Measurements from ENCODE around the gene LRIG2.

DNA sequence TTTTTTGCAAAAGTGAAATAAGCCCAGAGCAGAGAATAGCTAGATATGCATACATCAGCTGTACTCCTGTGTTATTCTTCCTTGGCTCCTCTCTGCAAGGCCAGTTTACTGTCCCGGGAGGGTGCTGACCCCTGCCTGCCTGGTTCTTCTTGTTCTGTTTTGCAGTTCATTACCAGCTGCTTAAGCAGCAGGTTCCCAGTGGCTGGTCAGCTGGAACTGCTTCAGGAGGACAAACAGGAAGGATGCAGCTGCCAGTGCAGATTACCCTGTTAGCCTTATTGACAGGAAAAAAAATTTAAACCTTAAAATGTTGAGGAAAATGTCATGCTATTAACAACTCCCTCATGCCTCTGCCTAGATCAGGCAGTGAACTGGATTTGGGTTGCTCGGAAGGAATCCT is 16.0 kb upstream of the LRIG2 start:
- TF ChIP-seq ZNF24 (tag by site-specific recombination; IDR thresholded peaks at IDR 0.05) (no peak), KLF9 (tag by site-specific recombination; IDR thresholded peaks at IDR 0.05; ENCODE audit: low read depth) (no peak), ZNF792 (tag by site-specific recombination; IDR thresholded peaks at IDR 0.05) (no peak), ZNF184 (tag by site-specific recombination; IDR thresholded peaks at IDR 0.05) (no peak), ZNF549 (tag by site-specific recombination; IDR thresholded peaks at IDR 0.05) (no peak), ZNF571 (tag by site-specific recombination; IDR thresholded peaks at IDR 0.05) (no peak)
- TF ChIP-seq, protein P1, sequence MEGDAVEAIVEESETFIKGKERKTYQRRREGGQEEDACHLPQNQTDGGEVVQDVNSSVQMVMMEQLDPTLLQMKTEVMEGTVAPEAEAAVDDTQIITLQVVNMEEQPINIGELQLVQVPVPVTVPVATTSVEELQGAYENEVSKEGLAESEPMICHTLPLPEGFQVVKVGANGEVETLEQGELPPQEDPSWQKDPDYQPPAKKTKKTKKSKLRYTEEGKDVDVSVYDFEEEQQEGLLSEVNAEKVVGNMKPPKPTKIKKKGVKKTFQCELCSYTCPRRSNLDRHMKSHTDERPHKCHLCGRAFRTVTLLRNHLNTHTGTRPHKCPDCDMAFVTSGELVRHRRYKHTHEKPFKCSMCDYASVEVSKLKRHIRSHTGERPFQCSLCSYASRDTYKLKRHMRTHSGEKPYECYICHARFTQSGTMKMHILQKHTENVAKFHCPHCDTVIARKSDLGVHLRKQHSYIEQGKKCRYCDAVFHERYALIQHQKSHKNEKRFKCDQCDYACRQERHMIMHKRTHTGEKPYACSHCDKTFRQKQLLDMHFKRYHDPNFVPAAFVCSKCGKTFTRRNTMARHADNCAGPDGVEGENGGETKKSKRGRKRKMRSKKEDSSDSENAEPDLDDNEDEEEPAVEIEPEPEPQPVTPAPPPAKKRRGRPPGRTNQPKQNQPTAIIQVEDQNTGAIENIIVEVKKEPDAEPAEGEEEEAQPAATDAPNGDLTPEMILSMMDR (tag by site-specific recombination; IDR thresholded peaks at IDR 0.05), result no peak
- TF ChIP-seq, protein P2, sequence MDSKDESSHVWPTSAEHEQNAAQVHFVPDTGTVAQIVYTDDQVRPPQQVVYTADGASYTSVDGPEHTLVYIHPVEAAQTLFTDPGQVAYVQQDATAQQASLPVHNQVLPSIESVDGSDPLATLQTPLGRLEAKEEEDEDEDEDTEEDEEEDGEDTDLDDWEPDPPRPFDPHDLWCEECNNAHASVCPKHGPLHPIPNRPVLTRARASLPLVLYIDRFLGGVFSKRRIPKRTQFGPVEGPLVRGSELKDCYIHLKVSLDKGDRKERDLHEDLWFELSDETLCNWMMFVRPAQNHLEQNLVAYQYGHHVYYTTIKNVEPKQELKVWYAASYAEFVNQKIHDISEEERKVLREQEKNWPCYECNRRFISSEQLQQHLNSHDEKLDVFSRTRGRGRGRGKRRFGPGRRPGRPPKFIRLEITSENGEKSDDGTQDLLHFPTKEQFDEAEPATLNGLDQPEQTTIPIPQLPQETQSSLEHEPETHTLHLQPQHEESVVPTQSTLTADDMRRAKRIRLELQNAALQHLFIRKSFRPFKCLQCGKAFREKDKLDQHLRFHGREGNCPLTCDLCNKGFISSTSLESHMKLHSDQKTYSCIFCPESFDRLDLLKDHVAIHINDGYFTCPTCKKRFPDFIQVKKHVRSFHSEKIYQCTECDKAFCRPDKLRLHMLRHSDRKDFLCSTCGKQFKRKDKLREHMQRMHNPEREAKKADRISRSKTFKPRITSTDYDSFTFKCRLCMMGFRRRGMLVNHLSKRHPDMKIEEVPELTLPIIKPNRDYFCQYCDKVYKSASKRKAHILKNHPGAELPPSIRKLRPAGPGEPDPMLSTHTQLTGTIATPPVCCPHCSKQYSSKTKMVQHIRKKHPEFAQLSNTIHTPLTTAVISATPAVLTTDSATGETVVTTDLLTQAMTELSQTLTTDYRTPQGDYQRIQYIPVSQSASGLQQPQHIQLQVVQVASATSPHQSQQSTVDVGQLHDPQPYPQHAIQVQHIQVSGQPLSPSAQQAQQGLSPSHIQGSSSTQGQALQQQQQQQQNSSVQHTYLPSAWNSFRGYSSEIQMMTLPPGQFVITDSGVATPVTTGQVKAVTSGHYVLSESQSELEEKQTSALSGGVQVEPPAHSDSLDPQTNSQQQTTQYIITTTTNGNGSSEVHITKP (tag by site-specific recombination; IDR thresholded peaks at IDR 0.05), result no peak
- TF ChIP-seq, protein P3, sequence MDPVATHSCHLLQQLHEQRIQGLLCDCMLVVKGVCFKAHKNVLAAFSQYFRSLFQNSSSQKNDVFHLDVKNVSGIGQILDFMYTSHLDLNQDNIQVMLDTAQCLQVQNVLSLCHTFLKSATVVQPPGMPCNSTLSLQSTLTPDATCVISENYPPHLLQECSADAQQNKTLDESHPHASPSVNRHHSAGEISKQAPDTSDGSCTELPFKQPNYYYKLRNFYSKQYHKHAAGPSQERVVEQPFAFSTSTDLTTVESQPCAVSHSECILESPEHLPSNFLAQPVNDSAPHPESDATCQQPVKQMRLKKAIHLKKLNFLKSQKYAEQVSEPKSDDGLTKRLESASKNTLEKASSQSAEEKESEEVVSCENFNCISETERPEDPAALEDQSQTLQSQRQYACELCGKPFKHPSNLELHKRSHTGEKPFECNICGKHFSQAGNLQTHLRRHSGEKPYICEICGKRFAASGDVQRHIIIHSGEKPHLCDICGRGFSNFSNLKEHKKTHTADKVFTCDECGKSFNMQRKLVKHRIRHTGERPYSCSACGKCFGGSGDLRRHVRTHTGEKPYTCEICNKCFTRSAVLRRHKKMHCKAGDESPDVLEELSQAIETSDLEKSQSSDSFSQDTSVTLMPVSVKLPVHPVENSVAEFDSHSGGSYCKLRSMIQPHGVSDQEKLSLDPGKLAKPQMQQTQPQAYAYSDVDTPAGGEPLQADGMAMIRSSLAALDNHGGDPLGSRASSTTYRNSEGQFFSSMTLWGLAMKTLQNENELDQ (tag by site-specific recombination; IDR thresholded peaks at IDR 0.05; ENCODE audit: low read depth), result no peak
- TF ChIP-seq, protein P4, sequence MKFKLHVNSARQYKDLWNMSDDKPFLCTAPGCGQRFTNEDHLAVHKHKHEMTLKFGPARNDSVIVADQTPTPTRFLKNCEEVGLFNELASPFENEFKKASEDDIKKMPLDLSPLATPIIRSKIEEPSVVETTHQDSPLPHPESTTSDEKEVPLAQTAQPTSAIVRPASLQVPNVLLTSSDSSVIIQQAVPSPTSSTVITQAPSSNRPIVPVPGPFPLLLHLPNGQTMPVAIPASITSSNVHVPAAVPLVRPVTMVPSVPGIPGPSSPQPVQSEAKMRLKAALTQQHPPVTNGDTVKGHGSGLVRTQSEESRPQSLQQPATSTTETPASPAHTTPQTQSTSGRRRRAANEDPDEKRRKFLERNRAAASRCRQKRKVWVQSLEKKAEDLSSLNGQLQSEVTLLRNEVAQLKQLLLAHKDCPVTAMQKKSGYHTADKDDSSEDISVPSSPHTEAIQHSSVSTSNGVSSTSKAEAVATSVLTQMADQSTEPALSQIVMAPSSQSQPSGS (tag by site-specific recombination; IDR thresholded peaks at IDR 0.05; ENCODE audit: low read depth), result no peak

Data from HEK293 (cell line).